SW480 (cell line): ENCODE results near the gene UBE2M.

Source experiments
- DNase-seq: peaks from one replicate; pipeline ENCODE4 v3.0.0-alpha.2; 2016; ENCODE audit warnings: low spot score

Gene UBE2M

DNA sequence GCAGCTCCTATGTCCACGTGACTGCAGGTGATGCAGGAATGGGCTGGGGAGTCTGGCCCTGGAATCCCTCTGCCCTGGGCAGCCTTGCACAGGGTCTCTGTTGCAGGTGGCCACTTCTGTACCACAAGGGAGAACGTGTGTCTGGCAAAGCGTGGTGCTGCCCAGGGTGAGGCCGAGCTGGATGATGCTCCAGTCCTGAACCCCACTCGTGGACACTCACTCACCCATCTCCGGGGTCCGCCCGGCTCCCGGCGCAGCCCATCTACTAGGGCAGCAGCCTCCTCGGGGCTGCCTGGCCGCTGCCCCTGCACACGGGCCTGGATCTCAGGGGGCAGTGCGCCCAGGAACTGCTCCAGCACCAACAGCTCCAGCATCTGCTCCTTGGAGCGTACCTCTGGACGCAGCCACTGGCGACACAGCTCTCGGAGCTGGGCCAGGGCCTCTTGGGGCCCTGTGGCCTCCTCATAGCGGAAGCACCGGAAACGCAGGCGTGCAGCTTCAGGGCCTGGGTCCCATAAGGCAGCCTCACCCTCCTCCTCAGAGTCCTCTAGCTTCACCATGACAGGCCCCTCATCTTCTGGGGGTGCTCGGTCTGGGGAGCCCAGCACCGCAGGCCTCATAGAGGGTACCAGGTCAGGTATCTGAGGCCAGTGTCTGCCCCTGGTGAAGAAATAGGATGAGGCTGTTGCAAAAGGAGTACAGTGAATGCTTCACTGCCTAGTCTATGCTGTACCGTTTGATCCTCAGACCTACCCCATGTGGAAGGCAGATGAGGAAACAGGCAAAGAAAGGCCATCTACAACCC lies 12.6 kb upstream of the UBE2M start:
- no peak for DNase-seq

- no peak for DNase-seq
Observed at GRCh38 chr19:58569943-58570670, 11.7 kb upstream of the UBE2M start.

DNA sequence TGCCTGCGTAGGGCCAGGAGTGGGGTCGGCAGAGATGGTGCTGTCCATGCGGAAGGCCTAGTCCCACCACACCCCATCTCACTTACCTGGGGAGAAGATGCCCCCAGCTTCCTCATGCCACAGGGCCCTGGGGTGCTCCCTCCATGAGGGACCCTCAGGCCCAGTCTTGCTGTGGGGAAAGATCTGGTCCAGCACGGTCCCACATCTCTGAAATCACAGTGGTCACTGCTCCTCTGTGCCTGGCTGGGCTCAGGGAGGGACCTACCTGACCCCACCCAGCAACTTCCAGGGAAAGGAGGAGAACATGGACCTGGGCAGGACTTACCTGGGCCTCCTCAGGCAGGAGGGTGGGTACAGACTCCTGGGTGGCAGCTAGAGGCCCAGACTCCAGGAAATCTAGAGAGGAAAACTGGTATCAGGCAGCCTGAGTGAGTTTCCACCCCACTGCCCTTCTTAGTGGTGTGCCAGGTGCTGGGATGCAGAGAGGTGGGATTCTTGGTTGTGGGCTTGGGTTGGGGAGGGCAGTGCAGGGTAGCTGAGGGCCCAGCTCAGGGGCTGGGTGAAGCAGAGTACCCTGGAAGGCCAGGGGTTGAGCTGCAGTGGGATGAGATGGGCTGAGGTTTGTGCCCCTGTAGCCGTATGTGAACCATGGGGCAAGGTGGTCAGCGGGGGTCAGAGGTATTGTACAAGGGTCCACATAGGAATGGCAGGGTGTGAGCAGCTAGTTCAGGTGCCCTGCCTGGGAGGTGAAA lies 11.0 kb upstream of the UBE2M start:
- no peak for DNase-seq

- no peak for DNase-seq
Observed at GRCh38 chr19:58568453-58569130, 10.2 kb upstream of the UBE2M start.

DNA sequence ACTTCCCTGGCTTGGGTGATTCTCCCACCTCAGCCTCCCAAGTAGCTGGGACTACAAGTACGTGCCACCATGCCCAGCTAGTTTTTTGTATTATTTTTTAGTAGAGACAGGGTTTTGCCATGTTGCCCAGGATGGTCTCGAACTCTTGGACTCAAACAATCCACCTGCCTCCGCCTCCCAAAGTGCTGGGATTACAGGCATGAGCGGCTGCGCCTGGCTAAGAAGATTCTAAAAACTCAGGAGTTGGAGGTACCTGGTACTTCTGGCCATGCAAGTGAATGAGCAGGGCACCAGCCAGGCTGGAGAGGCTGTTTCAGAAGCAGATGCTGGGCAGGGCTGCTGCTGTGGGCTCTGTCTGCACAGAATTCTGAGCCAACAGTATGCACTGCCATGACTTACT lies 8.6 kb upstream of the UBE2M start:
- DNase-seq: no peak

- no peak for DNase-seq
Observed at GRCh38 chr19:58563823-58564222, 5.4 kb upstream of the UBE2M start.

DNA sequence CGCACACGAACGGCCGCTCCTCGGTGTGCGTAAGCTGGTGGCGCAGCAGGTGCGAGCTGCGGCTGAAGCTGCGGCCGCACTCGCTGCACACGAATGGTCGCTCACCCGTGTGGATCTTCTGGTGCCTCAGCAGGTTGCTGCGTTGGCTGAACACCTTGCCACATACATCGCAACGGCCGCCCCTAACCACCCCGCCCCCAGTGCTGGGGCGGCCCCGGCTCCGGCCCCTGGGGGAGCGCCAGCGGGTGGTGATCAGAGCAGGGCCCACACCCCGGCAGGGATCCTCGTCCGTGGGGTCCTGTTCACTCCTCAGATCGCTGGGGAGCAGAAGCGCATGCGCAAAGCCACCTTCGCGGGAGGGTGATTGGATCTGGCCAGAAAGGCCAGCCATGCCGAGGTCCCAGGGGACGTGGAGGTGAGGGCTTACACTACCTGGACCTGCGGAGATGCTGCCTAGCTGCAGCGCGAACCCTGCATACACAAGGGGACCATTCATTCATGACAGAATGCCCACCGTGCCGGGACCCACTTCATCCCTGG lies 4.7 kb upstream of the UBE2M start:
- DNase-seq: no peak

DNA sequence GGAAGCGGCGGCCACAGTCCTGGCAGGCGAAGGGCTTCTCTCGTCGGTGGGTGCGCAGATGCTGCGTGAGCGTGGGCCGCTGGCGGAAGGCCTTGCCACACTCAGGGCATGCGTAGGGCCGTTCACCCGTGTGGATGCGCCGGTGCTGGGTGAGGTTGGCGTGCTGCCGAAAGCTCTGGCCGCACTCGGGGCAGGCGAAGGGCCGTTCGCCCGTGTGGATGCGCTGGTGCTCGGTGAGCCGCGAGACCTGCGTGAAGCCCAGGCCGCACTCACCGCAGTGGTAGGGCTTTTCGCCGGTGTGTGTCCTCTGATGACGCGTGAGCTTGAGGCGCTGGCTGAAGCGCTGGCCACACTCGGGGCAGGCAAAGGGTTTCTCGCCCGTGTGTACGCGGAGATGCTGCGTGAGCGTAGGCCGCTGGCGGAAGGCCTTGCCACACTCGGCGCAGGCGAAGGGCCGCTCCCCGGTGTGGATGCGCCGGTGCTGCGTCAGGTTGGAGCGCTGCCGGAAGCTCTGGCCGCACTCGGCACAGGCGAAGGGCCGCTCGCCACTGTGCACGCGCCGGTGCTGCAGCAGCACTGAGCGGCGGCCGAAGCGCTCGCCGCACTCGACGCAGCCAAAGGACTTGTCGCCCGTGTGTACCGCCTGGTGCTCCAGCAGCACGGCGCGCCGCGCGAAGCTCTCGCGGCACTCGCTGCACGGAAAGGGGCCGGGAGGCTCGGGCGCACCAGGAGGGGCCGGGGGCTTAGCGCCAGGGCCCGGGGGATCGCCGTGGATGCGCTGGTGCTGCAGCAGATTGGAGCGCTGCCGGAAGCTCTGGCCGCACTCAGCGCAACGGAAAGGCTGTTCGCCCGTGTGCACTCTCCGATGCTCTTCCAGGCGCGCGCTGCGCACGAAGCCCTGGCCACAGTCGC lies 4.0 kb upstream of the UBE2M start:
- no peak for DNase-seq

- no peak for DNase-seq
Observed at GRCh38 chr19:58561373-58562121, 3.1 kb upstream of the UBE2M start.

DNA sequence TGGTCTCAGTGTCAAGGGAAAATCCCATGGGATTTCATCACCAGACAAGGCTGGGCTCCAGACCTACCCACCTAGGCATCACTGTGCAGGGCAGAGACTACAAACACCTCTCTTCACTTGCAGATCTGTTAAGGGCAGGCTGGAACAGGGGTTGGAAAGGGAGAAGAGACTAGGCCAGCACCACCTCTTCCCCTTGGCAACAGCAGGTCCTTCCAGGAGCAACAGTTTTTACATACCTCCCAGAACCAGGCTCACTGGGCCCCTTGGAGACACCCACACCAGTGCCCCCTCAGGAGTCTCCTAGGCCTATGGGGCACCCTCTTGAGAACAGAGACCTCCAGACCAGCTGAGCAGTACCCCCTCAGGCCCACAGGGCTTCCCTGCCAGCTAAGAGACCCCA lies 2.5 kb upstream of the UBE2M start:
- no peak for DNase-seq

- no peak for DNase-seq
Observed at GRCh38 chr19:58560007-58560887, 1.8 kb upstream of the UBE2M start.

- DNase-seq: peak; percentile 96
Observed at GRCh38 chr19:58559275-58560006, 1.0 kb upstream of the UBE2M start.

- peak; percentile 99 for DNase-seq
Observed at GRCh38 chr19:58558623-58559274, 338 bp upstream of the UBE2M start.

GRCh38 chr19:58557221-58558065 lies 968 bp downstream of the UBE2M start:
- DNase-seq: no peak

- DNase-seq: no peak
Observed at GRCh38 chr19:58556622-58557220, 1.7 kb downstream of the UBE2M start.

GRCh38 chr19:58555920-58556621 lies 2.3 kb downstream of the UBE2M start:
- DNase-seq: no peak
